ENCODE measurements around the gene PGLYRP3.

PGLYRP3 gene

GRCh38 chr1:153360190-153360589 lies 47.4 kb upstream of the PGLYRP3 start:
- TF ChIP-seq RAD21 (IDR thresholded peaks at IDR 0.05; ENCODE audit: low read depth) (no peak), YY1 (IDR thresholded peaks at IDR 0.05; ENCODE audit: low read depth) (no peak), EGR1 (IDR thresholded peaks at IDR 0.05) (no peak)

GRCh38 chr1:153359241-153359640 lies 46.5 kb upstream of the PGLYRP3 start:
- TF ChIP-seq CREB1 (IDR thresholded peaks at IDR 0.05; ENCODE audit: low read depth) (no peak), ZBTB7A (IDR thresholded peaks at IDR 0.05; ENCODE audit: low read depth) (no peak), EGR1 (IDR thresholded peaks at IDR 0.05) (no peak), YY1 (IDR thresholded peaks at IDR 0.05; ENCODE audit: low read depth) (no peak), TCF12 (IDR thresholded peaks at IDR 0.05; ENCODE audit: low read depth) (no peak), RAD21 (IDR thresholded peaks at IDR 0.05; ENCODE audit: low read depth) (no peak), CEBPB (IDR thresholded peaks at IDR 0.05) (no peak), EP300 (IDR thresholded peaks at IDR 0.05; ENCODE audit: borderline replicate concordance) (no peak), TEAD4 (IDR thresholded peaks at IDR 0.05) (no peak), MAX (IDR thresholded peaks at IDR 0.05) (no peak), REST (IDR thresholded peaks at IDR 0.05; ENCODE audit: low read depth) (no peak), USF1 (IDR thresholded peaks at IDR 0.05) (no peak), TAF1 (IDR thresholded peaks at IDR 0.05; ENCODE audit: low read depth) (no peak), FOXM1 (IDR thresholded peaks at IDR 0.05; ENCODE audit: borderline replicate concordance, low read depth) (no peak), NFIC (IDR thresholded peaks at IDR 0.05) (no peak)

- TF ChIP-seq TAF1 (IDR thresholded peaks at IDR 0.05; ENCODE audit: low read depth): no peak
- TF ChIP-seq EP300 (IDR thresholded peaks at IDR 0.05; ENCODE audit: borderline replicate concordance): no peak
- TF ChIP-seq NFIC (IDR thresholded peaks at IDR 0.05): no peak
Measured at GRCh38 chr1:153358691-153358975, 45.9 kb upstream of the PGLYRP3 start.

GRCh38 chr1:153357853-153358690 lies 45.3 kb upstream of the PGLYRP3 start, which contains the start of gene S100A9:
S100A9 (plus strand) TSS chr1:153357854; CDS start chr1:153358284, 430 bp downstream.
- TF ChIP-seq NFIC (IDR thresholded peaks at IDR 0.05) (no peak), REST (IDR thresholded peaks at IDR 0.05; ENCODE audit: low read depth) (no peak), YY1 (IDR thresholded peaks at IDR 0.05; ENCODE audit: low read depth) (no peak), CREB1 (IDR thresholded peaks at IDR 0.05; ENCODE audit: low read depth) (no peak), RAD21 (IDR thresholded peaks at IDR 0.05; ENCODE audit: low read depth) (no peak)

GRCh38 chr1:153357076-153357852 lies 44.5 kb upstream of the PGLYRP3 start:
- TF ChIP-seq EP300 (IDR thresholded peaks at IDR 0.05; ENCODE audit: borderline replicate concordance) (no peak), CEBPB (IDR thresholded peaks at IDR 0.05) (no peak), ZBTB7A (IDR thresholded peaks at IDR 0.05; ENCODE audit: low read depth) (no peak), YY1 (IDR thresholded peaks at IDR 0.05; ENCODE audit: low read depth) (no peak), TEAD4 (IDR thresholded peaks at IDR 0.05) (no peak)

- no peak for TF ChIP-seq TCF12 (IDR thresholded peaks at IDR 0.05; ENCODE audit: low read depth)
Measured at GRCh38 chr1:153356392-153357075, 43.8 kb upstream of the PGLYRP3 start.

Data from Ishikawa (cell line).